ENCODE data around the gene RPH3AL. TPM values are rescaled to one million over a fixed set of nuclear protein-coding genes. Genes with fewer than 3 reads are reported as not detected.

RPH3AL gene
- total RNA-seq, 1 donor from 2014 or later: 44.2 TPM

GRCh38 chr17:251531-251930 is 101.1 kb downstream of the RPH3AL start:
- no peaks in the 10 kb centered on the region for H3K4me1 ChIP-seq
- peak in 1 of 2 donors; percentile 39 for DNase-seq (ENCODE audit: low spot score in 2 of 2)
- intact Hi-C loops (cut with DNase I): no loop called here
- no peak for TF ChIP-seq CTCF (IDR thresholded peaks at IDR 0.05)
- H3K9me3 ChIP-seq: no peaks in the 10 kb centered on the region
- H3K4me3 ChIP-seq: no peak overlapping the region
- no peaks in the 10 kb centered on the region for H3K36me3 ChIP-seq
- no peak overlapping the region for H3K27ac ChIP-seq
- H3K27me3 ChIP-seq: no peaks in the 10 kb centered on the region

GRCh38 chr17:250487-251300 is 101.9 kb downstream of the RPH3AL start:
- Histone ChIP-seq H3K27ac (no peak overlapping the region), H3K27me3 (no peaks in the 10 kb centered on the region), H3K4me1 (no peaks in the 10 kb centered on the region), H3K36me3 (no peaks in the 10 kb centered on the region), H3K4me3 (no peak overlapping the region), H3K9me3 (no peaks in the 10 kb centered on the region)
- no peak for TF ChIP-seq CTCF (IDR thresholded peaks at IDR 0.05)
- DNase-seq (ENCODE audit: low spot score in 2 of 2): peak in 1 of 2 donors; percentile 39
- intact Hi-C loops (cut with DNase I): no loop called here

- Histone ChIP-seq H3K9me3 (no peaks in the 10 kb centered on the region), H3K4me1 (no peaks in the 10 kb centered on the region), H3K27me3 (no peaks in the 10 kb centered on the region), H3K27ac (no peak overlapping the region), H3K4me3 (no peak overlapping the region), H3K36me3 (no peaks in the 10 kb centered on the region)
- intact Hi-C loops (cut with DNase I): no loop called here
- TF ChIP-seq CTCF (IDR thresholded peaks at IDR 0.05): no peak
- DNase-seq (ENCODE audit: low spot score in 2 of 2): peak in 1 of 2 donors; percentile 45
Observed at GRCh38 chr17:249236-249993, 103.2 kb downstream of the RPH3AL start.

GRCh38 chr17:248337-249235 is 104.0 kb downstream of the RPH3AL start:
- Histone ChIP-seq H3K4me3 (no peak overlapping the region), H3K27me3 (no peaks in the 10 kb centered on the region), H3K36me3 (no peaks in the 10 kb centered on the region), H3K27ac (no peak overlapping the region), H3K4me1 (no peaks in the 10 kb centered on the region), H3K9me3 (no peaks in the 10 kb centered on the region)
- DNase-seq (ENCODE audit: low spot score in 2 of 2): peak in 1 of 2 donors; percentile 16
- no peak for TF ChIP-seq CTCF (IDR thresholded peaks at IDR 0.05)
- intact Hi-C loops (cut with DNase I): no loop called here

GRCh38 chr17:247767-248166 is 104.8 kb downstream of the RPH3AL start:
- no peak overlapping the region for H3K27ac ChIP-seq
- intact Hi-C loops (cut with DNase I): no loop called here

More at GRCh38 chr17:247767-248166, 104.8 kb downstream of the RPH3AL start:
- Histone ChIP-seq H3K27me3 (no peaks in the 10 kb centered on the region), H3K36me3 (no peaks in the 10 kb centered on the region), H3K4me1 (no peaks in the 10 kb centered on the region), H3K9me3 (no peaks in the 10 kb centered on the region), H3K4me3 (no peak overlapping the region)
- DNase-seq (ENCODE audit: low spot score in 2 of 2): peak in 1 of 2 donors; percentile 58
- no peak for TF ChIP-seq CTCF (IDR thresholded peaks at IDR 0.05)

All from ascending aorta (tissue), 2 donors.